GM21529 (cell line): ENCODE data around the gene FRYL.
A peak's percentile ranks its signal among the peaks of the same experiment; 100 is the strongest.
"Not testable (repeated sequence)": the region's sequence is repeated elsewhere in the genome, so short reads cannot be mapped to it uniquely, and the experiment has no call there.

Experiments
- ATAC-seq: cut with Tn5 transposase; IDR thresholded peaks from one replicate; pipeline ENCODE4 v1.9.1; 2021; ENCODE audit not compliant: unreplicated experiment

Gene FRYL

GRCh38 chr4:48704091-48704802, 75.8 kb downstream of the FRYL start:
- no peak for ATAC-seq

GRCh38 chr4:48699475-48699874, 80.6 kb downstream of the FRYL start:
- no peak for ATAC-seq

GRCh38 chr4:48698029-48698971, 81.8 kb downstream of the FRYL start:
- ATAC-seq = no peak

GRCh38 chr4:48697516-48697915, 82.6 kb downstream of the FRYL start:
- not testable (repeated sequence) for ATAC-seq

- ATAC-seq = no peak
Measured at GRCh38 chr4:48694824-48695223, 85.3 kb downstream of the FRYL start.

- ATAC-seq = no peak
Measured at GRCh38 chr4:48693856-48694574, 86.1 kb downstream of the FRYL start.

- ATAC-seq = no peak
Measured at GRCh38 chr4:48692897-48693296, 87.2 kb downstream of the FRYL start.

- ATAC-seq = no peak
Measured at GRCh38 chr4:48692044-48692443, 88.0 kb downstream of the FRYL start.

GRCh38 chr4:48688953-48689352, 91.1 kb downstream of the FRYL start:
- no peak for ATAC-seq

GRCh38 chr4:48687313-48688051, 92.6 kb downstream of the FRYL start:
- no peak for ATAC-seq

- no peak for ATAC-seq
Measured at GRCh38 chr4:48686369-48686768, 93.7 kb downstream of the FRYL start.

GRCh38 chr4:48683784-48684666, 96.1 kb downstream of the FRYL start:
- ATAC-seq = peak; percentile 92

- not testable (repeated sequence) for ATAC-seq
Measured at GRCh38 chr4:48682870-48683269, 97.2 kb downstream of the FRYL start.

GRCh38 chr4:48681856-48682255, 98.2 kb downstream of the FRYL start:
- peak; percentile 68 for ATAC-seq

GRCh38 chr4:48680848-48681568, 99.1 kb downstream of the FRYL start:
- no peak for ATAC-seq

- no peak for ATAC-seq
Measured at GRCh38 chr4:48673537-48673936, 106.5 kb downstream of the FRYL start.

- no peak for ATAC-seq
Measured at GRCh38 chr4:48670587-48670986, 109.5 kb downstream of the FRYL start.

- ATAC-seq = no peak
Measured at GRCh38 chr4:48669086-48669485, 111.0 kb downstream of the FRYL start.
